NCI-H2227 (cell line): ENCODE measurements around the gene PDXDC1.
"Not testable (repeated sequence)": the region's sequence is repeated elsewhere in the genome, so short reads cannot be mapped to it uniquely, and the experiment has no call there.

Experiments used
- DNase-seq: peaks from one replicate; lab custom pipeline; 2025; ENCODE audit not compliant: unreplicated experiment; lab: John Stamatoyannopoulos, UW

The PDXDC1 gene

DNA sequence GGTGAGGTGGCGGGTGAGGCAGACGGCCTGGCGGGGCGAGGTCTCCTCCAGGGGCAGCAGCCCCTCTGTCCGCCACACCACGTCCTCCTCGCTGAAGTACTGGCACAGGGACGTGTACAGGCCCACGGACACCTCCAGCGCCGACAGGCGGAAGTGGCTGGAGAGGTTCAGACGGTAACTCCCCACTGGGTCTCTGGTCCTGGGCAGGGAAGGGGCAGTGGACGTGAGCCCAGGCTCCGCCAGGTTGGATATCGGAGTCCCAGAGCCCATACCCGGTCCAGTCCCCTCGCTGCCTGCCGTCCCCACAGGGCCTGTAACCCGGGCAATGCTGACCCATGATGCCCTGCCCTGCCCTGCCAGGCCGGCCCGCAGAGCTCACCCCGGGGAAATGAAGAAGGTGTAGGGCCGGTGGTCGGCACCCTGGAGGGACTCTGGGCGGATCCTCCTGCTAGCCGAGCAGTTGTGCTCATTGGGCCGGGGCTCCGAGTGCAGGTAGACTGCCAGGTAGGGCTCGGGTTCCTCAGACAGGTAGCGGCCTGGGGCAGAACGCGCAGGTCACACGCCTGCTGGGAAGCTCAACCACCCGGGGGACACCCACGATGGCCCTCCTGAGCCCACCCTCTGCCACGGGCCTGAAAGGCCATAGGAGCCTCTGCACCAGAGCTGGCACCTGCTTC lies 155.6 kb downstream of the PDXDC1 start:
- not testable (repeated sequence) for DNase-seq

DNA sequence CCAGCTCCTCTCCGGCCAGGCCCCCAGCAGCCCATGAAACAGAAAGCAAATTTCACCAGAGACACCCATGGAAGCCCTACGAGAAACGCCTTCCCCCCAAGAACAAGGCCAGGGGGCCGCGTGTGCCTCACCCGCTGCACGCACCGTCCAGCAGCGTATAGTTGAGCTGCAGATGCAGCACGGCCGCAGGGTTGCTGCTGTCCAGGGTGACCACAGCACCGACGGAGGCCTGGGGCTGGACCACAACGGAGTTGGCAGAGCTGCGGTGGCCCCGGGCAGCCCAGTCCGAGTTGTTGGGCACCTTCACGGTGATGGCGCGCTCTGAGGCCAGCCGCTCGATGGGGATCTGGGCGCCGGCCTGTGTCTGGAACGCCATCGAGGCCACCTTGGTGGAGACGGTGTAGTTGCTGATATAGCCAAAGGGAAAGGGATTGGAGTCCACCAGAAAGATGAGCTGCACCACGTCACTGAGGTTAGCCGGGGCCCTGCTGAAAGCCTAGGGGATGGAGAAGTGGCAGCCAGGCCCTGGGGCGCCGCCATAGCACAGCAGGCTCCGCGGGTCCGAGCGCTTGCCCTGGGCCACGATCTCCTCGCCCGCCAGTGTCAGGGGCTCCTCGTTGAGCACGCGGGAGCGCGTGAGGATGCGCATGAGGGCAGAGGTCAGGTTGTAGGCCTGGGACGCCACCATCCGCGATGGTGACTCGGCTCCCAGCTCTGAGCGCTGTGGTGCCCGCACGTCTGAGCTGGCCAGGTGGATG lies 156.3 kb downstream of the PDXDC1 start:
- not testable (repeated sequence) for DNase-seq

DNA sequence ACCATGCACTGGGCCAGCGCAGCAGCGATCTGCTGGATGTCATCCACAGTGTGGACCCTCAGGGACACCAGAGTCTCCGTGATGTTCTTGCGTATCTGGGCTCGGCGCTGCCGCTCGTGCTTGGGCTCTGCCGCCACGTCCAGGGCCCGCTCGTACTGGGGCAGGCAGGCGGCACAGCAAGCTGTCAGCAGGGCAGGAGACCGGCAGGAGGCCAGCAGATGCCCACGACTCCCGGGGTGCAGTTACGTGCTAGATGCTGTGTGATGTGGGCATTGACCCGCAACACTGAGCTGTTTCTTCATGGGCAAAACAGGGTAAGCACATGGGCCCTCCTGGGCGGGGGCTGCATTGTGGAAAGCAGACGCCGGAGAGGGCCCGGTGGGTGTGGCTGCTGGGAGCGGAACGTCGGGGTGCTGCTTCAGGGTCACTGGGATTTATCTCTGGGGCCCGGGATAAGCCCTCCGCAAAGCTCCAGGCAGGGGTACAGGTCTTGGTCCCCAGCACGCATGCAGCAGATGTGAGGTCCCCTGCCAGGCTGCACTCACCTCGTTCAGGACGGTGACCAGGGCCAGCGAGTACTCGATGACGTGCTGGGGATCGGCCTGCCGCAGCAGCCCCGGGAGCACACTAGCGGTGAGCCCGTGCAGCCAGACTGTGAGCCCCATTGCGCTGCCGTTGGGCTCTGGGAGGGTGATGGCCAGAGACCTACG lies 158.0 kb downstream of the PDXDC1 start:
- DNase-seq, result not testable (repeated sequence)

DNA sequence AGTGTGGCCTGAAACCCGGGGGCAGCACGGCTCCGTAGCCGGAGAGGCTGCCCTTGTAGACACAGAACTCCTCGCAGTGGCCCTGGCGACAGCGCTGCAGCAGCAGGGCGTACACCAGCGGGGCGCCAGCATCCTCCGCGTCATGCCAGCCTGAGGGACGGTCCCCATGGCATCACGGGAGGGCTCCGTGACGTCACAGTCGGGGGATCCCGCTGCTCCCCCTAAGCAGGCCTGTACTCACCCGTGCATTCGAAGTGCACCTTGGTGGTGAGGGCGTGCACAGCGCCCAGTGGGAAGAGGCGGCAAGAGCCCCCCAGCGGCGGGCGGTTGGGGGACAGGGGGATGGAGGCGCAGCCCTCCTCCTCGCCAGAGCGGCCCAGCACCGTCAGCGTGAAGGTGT lies 158.7 kb downstream of the PDXDC1 start:
- DNase-seq, result not testable (repeated sequence)

DNA sequence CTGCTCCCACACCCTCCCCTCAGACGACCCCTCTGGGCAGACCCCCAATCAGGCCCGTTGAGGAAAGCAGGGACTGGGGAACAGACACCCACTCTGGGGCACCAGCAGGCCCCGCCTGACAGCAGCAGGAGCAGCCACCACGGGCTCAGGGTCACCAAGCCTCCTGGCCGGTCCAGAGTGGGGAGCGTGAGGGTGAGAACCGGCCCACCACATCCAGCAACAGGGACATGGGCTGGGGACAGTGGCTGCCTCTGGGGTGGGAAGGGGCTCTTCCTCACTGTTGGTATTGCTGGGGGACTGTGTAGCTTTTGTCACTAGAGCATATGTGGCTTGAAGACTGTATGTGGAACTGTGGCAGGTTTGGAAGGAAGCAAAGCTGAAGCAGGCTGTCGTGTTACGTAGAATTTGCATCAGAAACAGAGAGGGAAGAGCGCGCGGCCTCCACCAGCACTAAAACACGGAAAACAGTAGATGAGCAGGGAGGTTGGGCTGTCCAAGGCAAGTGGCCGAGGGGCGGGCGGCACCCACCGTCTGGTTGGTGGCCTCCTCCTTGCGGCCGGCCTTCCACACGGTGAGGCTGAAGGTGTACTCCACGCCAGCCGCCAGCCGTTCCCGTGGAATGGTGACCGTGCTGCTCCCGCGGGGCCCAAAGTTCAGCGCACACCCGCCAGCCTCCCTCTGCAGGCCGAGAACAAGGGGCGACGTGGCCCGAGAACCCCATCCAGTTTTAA lies 160.1 kb downstream of the PDXDC1 start:
- DNase-seq, result not testable (repeated sequence)

DNA sequence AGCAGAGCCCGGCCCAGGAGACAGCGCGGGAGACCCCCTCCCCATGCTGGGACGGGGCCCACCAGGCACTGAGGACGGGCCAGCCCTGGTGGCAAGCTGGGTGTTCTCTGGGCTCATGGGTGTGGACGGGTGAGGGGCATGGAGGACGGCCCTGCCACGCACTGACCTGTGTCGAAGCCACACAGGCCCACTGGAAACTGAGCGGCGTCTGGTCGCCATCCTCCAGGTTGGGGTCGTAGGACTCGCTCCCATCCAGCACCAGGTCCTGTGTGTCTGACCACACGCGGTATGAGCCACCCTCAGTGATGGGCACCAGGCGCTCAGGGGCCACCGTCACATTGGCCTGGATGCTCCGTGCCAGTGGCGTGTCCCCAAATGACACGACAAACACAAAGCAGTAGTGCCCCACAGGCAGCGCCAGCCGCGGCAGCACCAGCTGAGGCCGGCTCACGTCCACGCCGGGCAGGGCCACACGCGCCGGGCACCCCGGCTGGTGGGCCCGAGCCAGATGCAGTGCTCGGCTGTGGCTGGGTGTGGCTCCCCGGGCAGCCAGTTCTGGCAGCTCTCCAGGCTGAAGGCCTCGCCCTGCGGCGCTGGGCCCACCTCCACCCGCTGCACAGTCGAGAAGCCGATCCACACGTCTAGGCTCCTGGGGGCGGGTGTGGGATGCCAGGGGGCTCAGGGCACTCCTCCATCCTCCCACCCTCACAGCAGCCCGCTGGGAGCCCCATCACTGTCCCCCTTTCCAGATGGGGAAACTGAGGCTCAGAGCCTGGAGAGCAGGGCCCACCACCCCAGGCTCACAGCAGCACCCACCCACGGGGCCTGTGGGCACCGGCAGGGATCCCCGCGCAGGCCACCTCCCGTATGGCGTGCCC lies 160.9 kb downstream of the PDXDC1 start:
- DNase-seq, result not testable (repeated sequence)

DNA sequence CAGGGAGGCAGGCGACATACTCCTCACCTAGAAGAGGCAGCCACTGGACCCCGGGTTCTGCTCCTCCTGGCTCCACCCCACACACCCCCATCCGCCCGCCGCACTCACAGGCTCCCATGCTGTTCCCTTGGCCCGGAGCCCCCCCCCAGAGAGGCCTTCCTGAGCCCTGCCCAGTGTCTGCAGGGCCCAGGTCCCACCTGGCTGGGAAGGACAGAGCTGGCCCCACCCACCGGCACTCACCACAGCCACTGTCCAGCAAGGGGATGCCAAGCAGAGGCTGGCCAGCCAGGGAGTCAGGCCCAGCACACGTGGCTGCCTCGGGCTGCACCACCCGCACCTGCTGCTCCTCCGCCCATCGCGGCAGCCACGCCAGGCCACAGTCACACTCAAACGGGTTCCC lies 162.7 kb downstream of the PDXDC1 start:
- DNase-seq, result not testable (repeated sequence)

DNA sequence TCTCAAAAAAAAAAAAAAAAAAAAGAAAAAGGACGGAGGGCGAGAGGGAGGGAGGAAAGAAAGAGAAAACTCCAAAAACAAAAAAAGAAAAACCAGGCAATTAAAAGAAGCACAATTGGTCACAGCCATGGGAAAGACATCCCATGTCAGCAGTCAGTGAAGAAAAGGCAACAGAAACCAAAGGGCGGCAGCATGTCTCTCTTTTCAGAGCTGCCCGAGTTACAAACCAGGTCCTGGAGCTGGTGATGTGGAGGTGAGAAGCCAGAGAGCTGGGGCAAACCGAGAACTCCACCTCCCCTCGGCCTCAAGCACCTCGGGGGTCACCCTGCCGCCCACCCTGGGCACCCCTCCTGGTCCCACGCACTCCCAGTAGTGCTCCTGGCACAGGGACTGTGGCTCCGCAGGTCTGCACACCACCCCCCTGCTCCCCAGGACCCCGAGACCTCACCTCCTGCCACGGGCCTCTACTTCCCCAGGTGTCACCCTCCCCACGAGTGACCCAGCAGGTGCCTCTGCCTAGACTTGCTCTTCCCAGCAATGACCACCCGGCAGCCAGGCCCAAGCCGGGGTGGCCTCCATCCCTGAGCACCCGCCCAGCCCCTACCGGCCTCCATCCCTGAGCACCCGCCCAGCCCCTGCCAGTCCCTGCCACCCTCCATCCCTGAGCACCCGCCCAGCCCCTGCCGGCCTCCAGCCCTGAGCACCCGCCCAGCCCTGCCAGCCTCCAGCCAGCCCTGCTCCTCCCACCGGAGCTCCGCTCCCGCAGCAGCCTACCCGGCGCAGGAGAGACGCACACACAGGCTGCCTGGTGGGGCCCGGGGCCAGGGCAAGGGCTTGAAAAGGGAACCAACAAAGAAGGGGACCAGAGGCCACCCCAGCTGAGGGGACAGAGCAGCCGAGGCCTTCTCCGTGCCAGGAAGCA lies 165.9 kb downstream of the PDXDC1 start:
- DNase-seq, result peak; percentile 18

DNA sequence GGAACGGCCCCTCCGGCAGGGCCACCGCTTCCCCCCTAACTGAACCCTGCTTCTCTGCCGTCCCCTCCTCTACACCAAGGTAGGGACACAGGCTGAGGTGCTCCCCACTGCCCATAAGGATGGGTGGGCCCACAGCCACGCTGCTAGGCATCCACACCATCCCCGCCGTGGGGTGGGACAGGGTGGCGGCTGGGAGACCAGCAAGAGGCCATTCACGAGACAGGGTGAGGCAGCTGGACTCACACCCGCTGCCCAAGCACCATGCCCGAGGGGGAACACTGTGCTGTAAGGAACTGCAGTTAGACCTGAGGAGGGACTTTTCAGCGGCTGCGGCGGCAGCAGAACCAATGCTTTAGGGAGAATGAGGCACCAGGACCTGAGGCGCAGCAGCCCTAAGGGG lies 166.8 kb downstream of the PDXDC1 start:
- no peak for DNase-seq

DNA sequence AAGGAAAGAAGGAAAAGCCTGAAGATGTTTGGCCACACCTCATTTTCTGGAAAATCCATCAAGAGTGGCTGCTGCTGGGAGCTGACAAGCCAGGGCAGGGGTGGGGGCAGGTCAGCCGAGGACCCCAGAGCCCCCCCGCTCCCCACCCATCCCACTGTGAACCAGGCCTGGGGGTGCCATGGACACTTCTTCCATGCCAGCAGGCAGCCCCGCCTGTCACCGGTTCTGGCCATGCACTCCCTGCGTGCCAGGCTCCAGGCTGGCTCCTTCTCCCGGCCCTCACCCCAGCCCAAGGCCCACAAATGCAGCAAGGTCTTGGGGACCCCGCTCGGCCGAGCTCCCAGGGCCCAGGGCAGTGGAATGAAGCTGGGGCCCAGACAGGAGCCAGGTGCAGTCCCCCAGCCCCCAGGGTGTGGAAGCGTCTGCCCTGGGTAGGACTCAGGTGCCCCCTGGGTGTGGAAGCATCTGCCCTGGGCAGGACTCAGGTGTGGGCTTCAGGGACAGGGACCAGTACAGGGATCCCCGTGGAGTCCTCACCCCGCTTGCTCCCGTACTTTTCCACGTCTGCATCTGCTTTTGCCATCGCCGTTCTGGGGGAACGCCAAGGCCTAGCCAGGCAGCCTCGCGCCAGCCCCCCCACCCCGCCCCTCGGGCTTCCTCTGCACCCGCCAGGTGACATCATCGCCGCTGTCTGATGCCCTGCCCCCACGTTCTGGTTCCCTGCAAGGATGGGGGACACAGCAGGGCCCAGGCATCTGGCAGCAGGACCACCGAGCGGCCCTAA lies 167.5 kb downstream of the PDXDC1 start:
- DNase-seq, result not testable (repeated sequence)

DNA sequence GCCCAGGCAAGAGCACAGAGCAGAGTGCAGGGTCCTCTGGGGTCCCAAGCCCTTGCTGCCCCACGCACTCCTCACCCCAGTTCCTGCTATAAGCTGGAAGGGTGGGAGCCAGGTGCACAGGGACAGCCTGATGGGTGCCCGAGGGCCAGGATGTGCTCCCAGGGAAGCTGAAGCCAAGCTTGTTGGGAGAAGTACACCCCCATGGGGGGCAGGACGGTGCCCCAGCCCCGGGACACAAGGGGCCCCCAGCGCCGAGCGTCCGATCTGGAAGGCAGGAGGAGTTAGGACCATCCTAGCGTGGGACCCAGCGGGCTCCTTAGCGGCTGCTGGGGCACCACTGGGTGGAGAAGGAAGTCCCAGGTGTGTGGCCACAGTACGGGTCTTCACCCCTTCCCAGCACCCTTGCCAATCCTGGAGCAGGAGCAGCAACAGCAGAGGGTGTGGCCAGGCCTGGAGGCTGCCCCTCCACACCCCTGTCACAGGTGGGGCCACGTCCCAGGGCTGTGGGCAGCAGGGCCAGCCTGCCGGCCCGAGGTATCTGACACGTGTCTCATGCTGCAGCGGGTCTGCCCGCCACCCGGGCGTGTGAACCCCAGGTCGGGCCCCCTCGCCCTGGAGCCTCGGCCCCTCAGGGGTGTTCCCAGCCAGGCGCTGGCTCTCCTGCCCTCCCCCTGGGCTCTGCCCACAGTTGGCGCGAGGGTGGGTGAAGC lies 168.2 kb downstream of the PDXDC1 start:
- not testable (repeated sequence) for DNase-seq

DNA sequence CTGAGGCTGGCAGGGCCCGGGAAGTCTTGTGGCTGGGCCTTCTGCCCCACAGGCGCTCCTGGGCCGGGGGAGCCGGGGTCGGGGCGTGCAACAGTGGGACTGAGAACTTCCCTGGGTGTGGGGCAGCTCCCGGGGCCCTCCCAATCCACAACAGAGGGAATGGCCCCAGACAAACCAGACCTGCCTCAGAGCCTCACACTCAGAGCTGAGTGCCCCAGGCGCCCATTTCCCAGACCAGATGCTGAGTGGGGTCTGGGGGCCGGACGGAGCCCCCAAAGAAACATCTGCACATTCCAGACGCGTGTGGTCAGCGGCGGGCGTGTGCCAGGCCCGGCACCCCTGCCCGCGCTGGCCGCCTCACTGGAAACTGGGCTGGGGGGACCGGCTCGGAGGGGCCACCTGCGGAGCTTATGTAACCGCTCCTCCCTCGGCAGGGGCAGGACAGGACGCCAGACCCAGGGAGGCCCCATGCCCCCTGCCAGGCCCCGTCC lies 168.8 kb downstream of the PDXDC1 start:
- DNase-seq, result not testable (repeated sequence)

DNA sequence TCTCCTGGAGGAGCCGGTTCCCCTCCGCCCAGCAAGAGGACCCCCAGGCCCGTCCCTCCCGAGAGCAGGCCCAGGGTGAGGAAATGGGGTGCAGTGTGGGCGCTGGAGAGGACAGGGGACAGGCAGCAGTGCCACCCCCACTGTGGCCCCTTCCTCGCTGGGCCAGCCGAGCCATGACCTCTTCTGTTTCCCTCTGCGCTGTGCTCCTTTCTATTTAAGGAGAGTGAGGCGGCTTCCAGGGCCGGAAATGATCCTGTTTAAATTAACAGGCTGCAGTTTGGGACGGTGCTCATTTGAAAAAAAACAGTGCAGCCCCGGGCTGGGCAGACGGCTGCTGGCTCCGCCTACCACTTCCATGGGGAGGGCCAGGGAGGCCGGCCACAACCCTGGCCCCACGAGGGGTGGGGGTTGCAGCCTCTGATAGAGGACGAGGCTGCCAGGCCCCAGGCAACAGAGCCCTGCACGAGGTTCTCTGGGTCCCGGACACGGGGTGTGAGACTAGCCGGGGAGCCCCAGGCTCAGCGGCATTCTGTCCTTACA lies 169.3 kb downstream of the PDXDC1 start:
- DNase-seq, result not testable (repeated sequence)

DNA sequence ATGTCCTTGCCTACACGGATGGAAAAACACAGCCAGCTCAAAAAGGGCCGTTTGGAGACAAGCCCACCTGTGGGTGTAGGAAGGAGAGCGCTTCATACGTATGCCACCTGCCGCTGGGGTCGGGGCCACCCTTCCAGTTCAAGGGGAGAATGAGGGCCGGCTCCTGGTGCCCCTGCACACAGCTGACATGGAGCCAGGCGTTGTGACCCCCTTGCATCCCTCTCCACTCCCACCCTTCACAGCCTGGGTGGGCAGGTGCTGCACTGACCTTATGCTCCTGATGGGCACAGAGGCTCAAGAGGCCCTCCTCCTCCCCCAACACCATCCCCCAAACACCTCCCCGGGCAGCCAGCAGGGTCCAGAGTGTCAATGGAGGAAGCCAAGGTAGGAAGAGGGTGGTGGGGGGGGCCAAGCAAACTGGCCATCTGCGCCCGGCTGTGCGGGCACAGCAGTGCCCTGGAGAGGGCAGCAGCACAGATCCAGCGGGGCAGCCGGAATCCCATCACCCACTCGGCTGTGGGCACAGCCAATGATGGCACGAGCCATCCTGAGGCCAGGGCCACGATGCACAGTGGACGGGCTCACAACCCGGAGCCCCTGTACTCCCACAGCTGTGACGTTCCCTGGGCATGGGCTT lies 170.1 kb downstream of the PDXDC1 start:
- not testable (repeated sequence) for DNase-seq

DNA sequence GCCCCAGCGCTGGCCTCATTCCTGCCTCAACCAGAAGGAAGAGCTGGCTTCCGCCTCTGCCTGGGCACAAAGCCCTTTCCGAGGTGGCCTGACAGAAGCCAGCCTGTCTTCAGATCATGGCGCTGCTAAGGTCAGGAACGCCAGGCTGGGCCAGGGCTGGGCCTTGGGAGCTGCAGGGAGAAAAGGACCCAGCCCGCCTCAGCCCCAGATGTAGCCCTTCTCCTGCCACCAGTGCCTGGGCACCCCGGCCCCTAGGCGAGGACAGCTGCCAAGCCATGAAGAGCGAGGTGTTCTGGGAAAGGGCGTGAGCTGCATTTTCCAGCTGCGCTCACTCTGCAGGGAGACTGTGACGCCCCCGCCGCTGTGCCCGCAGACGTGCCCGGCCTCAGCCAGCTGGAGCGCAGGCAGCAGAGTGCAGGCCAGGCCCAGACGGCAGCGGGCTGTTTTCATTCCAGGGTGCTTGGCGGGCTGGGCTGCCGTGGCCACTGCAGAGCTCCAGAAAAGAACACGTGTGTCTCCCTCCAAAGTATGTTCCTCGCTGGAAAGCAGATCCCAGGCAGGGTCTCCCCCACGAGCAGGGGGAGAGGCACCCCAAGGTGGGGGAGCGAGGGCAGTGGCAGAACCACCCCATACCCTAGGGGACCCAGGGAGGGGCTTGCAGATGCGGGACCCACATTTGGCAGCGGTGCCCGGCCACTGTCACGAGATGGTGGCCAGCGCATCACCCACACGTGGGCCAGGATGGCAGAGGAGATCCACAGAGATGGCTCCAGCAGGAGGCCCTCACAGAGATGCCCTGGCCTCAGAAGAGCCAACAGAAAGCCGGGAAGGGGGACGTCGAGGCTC lies 170.8 kb downstream of the PDXDC1 start:
- DNase-seq, result peak; percentile 29

DNA sequence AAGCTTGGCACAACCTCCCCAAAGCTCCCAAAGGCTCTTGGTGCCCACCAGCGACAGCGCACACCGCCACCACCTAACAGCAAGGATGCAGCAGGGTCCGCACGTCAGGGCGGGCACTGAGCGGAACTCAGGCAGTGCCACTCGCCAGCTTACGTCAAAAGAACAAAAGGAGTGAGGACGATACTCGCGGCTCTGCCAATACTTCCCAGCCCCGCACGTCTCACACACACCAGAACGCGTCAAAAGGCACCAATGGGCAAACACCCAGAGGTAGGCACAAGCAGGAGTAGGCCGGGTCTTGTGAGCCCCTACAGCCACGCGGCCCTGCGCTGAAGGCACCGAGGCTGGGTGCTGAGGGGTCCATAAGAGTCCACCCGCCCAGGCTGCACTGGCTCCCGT lies 171.4 kb downstream of the PDXDC1 start:
- DNase-seq, result not testable (repeated sequence)
